ENCODE results near the gene ADCYAP1R1.

Gene ADCYAP1R1

DNA sequence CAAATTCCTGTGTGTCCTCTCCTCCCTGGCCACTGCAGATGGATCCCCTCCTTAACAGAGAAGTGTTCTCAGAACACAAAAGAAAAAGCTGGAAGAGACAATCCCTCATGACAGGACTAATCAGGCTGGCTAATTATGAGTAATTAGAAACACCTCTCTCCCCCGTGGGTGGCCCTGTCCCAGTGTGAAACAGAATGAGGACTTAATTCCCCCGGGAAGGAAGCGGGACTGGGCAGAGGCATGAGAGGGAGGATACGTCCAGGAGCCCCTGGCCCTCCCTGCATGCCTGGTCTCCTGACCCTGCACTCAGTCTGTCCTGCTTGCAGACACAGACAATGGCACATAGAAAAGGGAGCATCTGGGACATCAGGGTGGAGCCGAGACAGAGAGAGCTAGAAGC lies 7.6 kb upstream of the ADCYAP1R1 start:
- DNase-seq: no peak

DNA sequence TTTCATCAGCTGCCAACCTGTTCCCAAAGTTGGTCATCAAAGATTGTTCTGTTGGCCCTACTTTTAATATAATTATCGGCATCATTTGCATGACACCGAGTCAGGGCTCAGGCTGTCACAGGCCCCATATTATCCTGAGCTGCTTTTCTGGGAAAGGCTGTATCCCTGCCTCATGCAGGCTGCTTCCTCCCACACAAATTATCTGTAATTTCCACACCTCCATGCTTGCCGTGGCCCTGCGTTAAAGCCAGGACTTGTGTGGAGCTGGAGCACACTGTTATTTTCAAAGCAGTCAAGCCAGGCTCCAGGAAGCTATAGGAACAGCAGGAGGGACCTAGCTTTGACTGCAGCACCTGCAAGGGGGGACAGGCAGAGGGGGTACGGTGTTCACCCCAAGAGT lies 5.4 kb upstream of the ADCYAP1R1 start:
- DNase-seq: no peak

DNA sequence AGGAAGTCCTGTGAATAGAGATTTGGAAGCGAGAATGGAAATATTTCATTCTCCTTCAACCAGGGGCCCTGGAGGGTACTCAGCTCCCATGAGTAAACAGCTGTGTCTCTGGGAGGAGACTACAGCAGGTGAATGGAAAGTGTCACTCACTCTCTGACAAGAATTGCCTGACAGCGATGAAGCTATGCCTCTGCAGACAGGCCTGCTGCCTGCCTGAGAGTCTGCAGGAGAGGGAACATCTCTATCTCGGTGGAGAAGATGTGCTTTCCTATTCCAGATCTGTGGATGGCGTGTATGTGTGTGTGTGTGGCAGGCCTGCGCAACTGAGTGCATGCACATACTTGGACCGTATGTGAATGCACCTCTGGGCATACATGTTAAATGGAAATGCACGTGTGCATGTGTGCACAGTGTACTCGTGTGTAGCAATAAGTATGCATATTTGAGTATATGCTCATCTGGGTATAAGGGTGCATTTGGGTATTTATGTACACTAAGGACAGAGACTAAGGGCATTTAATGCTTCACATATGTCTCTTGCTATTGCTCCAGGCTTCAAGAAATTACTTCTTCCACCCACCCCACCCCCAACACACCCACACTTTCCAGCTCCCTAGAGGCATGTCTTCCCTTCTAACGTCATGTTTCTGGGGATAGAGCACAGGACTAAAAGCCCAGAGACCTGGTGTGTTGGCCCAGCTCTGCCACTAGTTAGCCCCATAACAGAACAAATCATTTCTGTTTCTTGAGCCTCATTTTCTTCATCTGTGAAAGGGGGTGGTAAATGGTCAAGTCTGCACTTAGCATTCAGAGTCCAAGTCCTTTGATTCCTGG lies 4.6 kb upstream of the ADCYAP1R1 start:
- DNase-seq: no peak

DNA sequence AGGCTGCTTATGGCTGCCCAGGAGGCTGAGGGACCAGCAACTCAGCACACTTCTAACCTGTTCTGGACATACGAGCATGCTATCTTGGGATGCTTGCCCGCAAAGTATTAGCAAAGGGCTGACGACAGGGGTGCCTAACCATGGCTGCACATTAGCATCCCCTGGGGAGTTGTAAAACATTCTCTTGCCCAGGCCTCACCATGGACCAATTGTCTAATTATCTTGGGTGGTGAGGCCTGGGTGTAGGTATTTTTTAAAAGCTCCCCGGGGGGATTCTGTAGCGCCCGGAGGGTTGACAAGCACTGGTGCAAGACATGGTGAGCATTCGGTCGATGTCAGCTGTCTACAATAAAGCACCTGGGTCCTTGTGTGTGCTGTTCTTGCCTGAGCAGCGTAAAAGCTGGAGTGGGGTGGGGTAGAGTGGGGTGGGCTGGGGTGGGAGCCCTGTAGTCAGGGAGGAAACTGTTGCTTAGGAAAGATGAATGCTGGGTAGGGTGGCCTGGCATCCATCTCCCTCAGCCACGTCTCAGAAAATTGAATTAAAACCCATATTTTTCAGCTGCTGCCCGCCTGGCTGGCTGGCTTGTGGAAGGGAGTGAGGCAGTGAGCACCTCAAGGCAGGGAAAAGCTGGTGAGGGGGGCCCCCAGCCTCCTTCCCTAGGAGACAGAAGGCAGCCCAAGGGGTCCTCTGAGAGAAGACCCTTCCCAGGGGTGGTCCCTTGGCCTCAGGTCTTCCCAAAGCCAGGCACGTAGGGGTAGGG lies 2.9 kb upstream of the ADCYAP1R1 start:
- DNase-seq: no peak

DNA sequence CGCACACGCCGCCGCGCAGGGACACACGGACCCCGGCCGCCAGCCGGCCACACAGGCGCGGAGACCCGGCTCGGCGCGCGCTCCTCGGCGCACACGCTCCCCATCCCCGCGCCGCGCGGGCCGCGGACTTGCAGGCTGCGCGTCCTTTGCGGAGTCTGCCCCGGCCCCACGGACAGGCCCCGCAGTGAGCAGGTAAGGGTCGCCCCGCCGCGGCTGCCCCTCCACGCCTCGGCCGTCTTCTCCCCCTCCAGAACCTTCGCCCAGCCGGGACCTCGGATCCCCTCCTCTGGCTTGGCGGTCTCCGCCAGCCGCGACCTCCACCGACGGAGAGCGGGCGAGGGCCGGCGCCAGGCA lies 356 bp downstream of the ADCYAP1R1 start:
- no peak for DNase-seq

DNA sequence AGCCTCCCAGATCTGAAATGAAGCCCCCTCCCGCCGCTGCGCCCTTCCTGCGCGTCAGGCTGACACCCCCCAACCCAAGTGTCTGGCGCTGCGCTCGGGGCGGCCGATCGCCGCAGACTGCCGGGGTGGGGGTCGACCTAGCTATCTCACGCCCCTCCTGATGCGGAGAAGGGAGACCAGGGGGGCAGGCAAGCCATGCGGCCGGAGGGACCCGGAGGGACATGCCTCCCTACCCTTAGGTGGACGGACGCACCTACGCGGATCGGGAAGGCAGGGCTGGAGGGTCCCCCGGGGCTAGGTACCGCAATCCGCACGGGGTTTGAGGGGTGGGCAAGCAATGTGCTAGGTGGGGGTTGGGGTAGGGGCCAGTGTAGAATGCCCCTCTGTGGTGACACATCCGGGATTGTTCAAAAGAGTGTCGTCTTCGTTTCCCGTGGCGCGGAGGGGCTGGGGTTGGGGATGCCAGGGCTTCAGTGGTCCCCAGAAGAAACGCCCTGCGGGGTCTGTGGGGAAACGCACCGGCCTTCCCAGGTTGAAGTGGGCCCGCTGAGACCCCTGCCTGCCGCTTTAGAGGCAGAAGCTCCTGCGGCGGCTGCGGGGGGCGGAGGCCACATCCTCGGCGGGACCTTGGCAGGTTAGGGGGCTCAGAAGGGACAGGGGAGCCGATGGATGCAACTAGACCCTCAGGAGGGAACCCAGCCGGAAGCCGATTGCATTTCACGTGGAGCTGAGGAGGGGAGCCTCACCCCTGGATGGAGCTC lies 913 bp downstream of the ADCYAP1R1 start:
- DNase-seq: no peak

DNA sequence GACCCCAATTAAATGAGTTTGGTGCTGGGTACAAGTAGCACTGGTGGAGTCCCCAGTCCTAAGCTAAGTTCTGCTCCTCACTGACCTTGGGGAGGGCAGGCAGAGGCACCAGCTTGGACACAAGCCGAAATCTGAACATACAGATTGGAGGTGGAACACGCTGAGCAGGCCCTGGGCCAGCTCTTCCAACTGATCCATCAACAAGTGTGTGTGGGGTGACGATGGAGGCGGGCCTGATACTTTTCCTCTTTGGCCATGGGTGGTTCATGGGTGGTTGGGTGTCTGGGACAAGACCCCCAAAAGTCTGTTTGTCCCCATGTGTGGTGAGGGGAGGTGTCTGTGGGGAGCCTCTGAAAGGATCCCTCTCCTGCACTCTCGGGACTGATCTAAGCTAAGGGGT lies 1.9 kb downstream of the ADCYAP1R1 start:
- DNase-seq: no peak

DNA sequence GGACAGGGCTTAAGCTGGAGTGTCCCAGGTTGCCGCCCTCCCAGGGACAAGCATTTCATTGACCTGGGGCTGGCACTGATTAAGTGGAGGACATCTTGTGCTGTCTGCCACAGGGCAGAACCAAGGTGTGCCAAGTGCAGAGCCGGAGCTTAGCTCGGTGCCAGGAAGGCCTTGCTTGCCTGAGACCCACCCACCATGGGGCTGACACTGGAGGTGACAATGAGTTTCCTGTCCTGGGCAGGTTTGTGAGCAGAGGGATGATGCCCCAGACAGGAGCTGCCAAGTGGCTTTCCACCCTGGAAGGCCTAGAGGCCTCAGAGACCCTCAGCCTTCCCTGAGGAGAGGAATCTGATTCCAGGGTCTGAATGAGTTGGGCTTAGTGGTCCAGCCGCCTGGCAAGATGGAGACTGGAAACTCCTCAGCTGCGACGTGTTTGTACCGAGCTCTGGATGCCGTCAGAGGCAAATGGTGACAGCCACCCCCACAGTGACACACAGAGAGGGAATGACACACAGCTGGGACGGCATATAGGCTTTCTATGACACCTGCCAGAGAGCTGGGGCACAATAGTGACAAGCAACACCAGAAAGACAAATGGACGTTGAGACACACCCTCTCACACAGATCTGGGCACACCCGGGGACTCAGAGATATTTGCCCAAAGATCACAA lies 2.6 kb downstream of the ADCYAP1R1 start:
- no peak for DNase-seq

DNA sequence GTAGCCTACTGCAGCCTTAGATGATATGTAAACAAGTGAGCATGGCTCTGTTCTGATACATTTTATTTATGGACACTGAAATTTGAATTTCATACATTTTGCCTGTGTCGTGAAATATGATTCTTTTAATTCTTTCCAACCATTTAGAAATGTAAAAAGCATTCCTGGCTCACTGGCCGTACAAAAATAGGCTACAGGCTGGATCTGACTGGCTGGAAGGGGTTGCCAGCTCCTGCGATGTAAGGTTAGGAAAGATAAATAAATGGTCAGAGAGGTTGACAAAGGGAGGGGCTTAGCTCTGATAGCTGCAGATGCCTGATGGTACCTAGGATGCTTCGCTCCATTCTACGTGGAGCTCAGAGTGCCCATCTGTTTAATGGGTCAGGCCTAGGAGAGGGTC lies 3.4 kb downstream of the ADCYAP1R1 start:
- no peak for DNase-seq

DNA sequence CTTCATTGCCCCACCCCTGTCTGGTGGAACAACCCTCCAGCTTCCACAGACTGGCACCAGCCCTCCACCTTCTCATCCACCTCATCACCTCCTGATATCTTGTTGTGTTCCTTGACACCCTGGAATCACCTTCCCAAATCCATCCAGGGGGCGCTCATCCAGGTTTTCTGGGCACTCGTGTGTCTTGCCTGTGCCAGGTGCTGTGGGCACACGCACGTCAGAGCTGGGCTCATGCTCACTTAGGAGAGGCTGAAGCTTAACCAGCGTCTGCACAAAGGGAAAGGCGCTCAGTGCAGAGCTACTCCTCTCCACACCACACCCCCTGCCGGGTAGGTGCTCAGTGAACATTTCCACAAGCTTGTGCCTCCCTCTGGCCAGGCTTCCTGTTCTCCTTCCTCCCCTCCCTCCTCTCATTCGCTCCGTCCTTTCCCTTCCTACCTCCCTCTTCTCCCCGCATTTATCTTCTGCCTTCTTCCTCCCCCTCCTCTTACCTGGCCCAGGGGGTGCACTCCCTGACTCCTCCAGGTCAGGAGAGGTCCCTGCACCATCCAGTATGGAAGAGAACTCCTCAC lies 4.8 kb downstream of the ADCYAP1R1 start:
- DNase-seq: no peak

DNA sequence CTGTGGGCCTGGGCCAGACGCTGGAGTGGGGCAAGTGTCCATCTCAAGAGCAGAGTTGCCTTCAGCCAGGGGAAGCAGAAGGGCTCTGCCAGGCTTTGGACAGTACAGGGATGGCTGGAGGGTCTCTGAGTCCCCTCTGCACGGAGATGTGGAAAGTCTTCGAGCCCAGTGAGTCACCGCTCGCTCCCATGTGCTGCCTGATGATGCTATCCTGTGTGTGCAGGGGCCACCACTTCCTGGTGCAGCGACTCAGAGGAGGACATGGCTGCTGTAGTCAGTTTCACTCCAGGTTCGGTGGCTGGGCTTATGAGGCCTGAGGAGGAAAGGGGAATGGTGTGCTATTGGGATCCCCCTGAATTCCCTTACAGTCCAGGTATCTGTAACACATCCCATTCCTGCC lies 6.0 kb downstream of the ADCYAP1R1 start:
- DNase-seq: no peak

DNA sequence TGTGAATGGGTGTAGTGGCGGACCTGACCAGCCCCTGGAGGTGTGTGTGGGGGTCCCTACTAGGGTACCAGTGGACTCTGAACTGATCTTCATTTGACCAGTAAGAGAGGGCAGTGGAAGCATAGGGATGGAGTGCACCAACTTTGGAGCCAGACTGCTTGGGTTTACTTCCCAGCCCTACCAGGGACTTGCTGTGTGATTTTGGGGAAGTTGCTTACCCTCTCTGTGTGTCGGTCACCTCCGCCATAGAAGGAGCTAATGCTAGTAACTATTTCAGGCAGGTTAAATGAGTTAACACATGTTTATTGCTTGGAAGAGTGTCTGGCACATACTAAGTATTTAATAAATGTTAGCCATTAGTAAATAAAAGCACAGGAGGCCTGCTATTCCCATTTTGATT lies 6.6 kb downstream of the ADCYAP1R1 start:
- no peak for DNase-seq

DNA sequence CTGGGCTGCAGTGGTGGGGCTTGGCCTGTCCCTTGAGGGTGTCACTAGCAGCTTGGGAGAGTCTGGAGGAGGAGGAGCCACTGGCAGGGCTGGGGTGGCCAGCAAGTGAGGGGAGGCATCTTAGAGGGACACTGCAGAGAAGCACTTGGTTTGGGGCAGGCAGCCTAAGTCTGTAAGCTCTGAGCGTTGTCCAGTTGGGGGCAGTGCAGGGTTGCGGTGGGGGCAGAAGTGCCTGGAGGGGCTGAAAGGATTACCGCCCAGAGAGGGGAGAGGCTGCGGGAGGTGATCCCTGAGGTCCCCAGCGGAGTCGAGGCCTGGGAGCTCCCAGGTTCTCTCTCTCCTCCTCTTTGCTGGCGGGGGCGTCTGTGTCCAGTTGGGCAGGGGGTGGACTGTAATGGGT lies 7.4 kb downstream of the ADCYAP1R1 start:
- DNase-seq: no peak

DNA sequence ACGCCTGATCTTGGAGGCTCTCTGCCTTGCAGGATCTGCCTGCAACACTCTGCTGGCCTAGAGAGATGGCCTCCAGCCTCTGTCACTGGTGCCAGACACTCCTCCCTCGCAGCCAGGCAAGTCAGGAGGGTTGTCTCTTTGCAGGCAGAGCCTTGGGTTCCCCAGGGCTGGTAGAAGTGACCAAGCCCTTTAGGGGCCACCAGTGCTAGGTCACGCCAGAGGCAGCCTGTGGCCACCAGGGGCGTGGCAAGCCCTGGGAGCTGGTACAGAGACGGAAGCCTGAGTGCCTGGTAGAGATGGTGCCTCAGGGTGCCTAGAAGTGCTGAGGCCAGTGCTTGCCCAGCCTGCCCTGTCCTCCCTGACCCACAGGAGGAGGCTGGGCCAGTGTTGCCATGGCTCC lies 9.1 kb downstream of the ADCYAP1R1 start:
- no peak for DNase-seq

DNA sequence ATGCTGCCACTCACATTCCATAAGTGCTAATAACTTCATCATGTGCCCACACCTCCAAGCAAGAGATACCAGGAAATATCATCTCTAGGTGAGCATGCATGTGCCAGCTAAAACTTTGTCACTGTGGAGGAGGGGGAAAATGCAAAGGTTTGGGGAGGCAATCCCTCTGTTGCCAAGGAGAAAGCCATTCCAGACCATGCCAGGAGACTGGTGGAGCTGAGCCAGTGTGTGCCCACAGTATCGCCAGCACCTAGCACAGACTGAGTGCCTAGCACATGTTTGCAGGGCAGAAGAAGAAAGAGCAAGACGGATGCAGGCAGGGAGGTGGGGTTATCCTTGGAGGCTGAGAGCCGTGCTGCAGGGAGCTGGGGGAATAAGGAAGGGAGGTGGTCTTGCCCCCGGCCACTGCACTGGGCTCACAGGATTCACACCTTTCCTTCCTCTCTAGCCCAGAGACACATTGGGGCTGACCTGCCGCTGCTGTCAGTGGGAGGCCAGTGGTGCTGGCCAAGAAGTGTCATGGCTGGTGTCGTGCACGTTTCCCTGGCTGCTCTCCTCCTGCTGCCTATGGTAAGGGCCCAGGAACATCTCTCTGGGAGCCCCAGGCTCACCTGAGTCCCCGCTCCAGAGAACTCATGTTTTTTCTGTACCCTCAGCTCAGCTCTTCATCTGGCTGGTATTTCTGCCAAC lies 10.8 kb downstream of the ADCYAP1R1 start:
- no peak for DNase-seq

DNA sequence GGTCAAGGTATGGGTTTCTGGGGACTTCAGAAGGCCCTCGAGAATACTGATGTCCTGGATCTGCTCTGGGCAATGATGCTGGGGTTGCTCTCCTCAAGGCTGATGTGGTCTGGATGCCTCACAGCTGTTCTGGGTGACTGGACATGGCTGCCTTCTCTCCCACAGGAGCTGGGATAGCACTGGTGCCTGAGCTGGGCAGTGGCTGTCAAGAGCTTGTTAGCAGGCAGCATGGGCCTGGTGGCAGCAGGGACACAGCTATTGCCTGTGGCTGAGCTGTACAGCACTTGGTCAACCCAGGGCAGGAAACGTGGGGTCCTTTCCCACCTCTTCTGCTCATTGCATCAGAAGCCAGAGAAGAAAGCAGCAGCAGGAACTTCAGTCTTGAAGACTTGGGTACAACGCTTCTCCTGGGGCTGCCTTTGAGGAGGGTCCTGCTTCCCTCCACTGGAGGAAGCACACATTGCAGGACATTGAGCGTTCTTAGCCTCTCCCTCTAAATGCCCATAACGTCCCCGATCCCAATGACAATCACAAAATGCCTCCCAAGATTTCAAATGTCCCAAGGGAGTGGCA lies 13.0 kb downstream of the ADCYAP1R1 start:
- DNase-seq: no peak

DNA sequence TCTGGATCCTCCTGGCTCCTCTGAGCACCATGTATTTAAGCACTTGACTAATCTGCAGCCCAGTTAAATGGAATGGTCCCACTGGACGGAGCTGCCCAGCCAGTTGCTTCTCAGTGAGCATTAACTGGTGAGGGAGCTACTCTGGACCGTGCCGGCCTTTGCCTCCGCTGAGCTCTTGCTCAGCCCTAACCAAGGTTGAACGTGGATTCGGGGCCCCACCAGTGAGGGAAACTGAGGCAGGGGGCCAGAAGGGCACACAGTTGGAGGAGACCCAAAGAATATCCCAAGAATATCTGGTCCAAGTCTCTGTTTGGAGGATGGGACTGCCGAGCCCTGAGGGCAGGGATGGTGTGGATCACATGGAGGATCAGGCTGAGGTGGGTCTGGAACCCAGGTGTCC lies 13.7 kb downstream of the ADCYAP1R1 start:
- DNase-seq: no peak

DNA sequence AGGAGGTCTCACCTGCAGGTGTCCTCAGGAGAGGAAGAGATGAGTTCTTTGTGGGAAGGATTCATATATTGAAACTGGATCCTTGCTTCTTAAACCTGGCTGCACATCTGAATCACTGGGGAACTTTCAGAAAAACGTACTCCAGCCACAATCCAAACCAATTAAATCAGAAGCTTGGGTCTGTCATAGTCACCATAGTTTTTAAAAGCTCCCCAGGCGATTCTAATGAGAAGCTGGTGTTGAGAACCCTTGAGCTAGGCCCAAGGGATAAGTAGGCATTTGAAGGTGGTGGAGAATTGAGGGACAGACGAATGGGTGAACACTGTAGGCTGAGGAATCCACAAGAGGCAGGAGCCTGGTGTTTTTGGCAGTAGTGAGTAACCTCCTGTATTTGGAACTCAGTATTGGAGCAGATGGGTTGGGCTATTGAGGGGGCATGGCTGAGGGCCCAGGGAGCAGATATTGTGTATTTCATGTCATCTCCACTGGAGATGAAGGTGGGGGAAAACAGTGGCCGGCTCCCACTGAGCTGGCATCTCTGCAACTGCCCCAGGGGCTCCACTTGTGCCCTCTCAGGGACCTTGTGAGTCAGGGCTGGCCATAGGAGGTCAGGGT lies 14.5 kb downstream of the ADCYAP1R1 start:
- DNase-seq: no peak

DNA sequence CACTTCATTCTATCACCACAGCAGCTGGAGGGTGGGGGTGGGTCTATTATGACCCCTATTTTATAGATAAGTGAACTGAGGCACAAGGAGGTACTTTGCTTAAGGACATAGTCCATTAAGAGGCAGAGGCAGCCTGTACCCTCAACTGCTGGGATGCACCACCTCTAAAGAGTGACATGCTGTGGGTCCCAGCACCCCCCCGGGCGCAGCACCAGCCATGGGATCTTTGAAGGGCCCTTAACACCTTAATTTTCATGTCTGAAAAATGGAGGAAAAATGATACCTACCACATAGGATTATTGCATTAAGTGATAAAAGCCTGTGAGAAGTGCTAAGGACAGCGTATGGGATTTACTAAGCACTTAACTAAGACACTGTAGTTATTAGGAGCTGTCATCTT lies 15.4 kb downstream of the ADCYAP1R1 start:
- no peak for DNase-seq

DNA sequence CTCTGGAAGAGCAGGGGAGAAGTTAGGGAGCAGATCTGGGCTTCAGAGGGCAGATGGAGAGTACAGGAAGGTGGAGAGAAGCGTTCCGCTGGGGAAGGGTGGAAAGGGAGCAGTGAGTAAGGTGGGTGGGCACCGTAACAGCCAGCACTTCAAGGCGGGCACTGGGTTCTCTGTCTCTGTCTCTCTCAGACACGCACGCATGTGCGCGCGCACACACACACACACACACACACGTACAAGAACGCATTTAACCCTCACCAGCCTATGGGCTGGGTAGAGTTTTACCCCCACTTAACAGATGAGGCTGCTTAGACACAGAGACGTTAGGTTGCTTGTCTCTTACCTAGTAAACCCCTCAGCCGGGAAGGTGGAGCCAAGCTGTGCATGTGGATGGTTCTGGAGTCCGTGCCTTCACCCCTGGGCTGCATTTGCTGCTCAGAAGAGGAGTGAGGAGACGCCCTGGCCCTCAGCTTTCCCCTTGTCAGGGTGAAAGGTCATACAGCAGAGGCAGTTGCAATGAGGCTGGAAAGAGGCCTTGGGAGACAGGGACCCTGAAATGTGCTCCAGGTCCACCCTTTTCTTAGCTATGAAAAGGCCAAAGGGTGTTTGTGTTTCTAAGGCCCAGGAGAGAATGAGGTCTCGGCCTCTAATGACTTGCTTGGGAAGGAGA lies 16.0 kb downstream of the ADCYAP1R1 start:
- DNase-seq: no peak

Data from hematopoietic multipotent progenitor cell treated with erythropoietin and hydrocortisone succinate and interleukin-3 and kit ligand, for 8 days (in vitro differentiated cells).